Endothelial cell of umbilical vein (primary cell): ENCODE data around the gene TFAP2A. TPM values are rescaled to one million over a fixed set of nuclear protein-coding genes. Genes with fewer than 3 reads are reported as not detected.

Experiments used
- BruUV-seq: library from RNA; stranded (reverse); fragments of 400-500 nt; replicated peaks from 2 replicates; lab custom pipeline; 2021; lab: Mats Ljungman, UMichigan
- CTCF ChIA-PET: fragments of 300-600, 350-600 bp; sonication (Branson Sonifier 250); formaldehyde crosslinking; loops from one replicate; lab custom pipeline; 2021; ENCODE audit warnings: antibody characterized with exemption, inconsistent platforms; lab: Charles Lee
- POLR2A ChIA-PET: fragments of 300-600, 350-600 bp; sonication (Branson Sonifier 250); formaldehyde crosslinking; loops from one replicate; lab custom pipeline; 2021; ENCODE audit warnings: antibody characterized with exemption, inconsistent platforms; lab: Charles Lee
- DNase-seq: peaks from one replicate; pipeline ENCODE4 v3.0.0-alpha.2; 2011; ENCODE audit warnings: low read depth, low spot score
- FAIRE-seq: peaks from 2 replicates; lab custom pipeline; 2011; peaks lifted over from hg19 to GRCh38; lab: Jason Lieb, UNC
- H2AFZ ChIP-seq: 2 replicates; pipeline ENCODE4 v1.6.0; 2012; ENCODE audit warnings: low read depth, low read length, control low read depth, inconsistent platforms
- H3K27ac ChIP-seq: 2 replicates; pipeline ENCODE4 v1.5.1; 2011; ENCODE audit warnings: low read depth, mild to moderate bottlenecking, control low read depth, low read length, moderate library complexity; ENCODE audit not compliant: insufficient read depth
- H3K27me3 ChIP-seq, 2 experiments: 2 replicates each; pipeline versions ENCODE4 v1.6.0 to v1.6.1; 2011; ENCODE audit warnings: low read length in 2 of 2, mixed read lengths in 1 of 2; ENCODE audit not compliant: control insufficient read depth in 2 of 2, insufficient read depth in 2 of 2
- H3K36me3 ChIP-seq, 2 experiments: 2 replicates in 1 of 2; 3 replicates in 1 of 2; pipeline ENCODE4 v1.5.1; 2011; ENCODE audit warnings: low read length in 2 of 2, mild to moderate bottlenecking in 1 of 2, moderate library complexity in 1 of 2; ENCODE audit not compliant: control insufficient read depth in 2 of 2, insufficient read depth in 2 of 2; ENCODE audit errors: extremely low read depth in 1 of 2
- H3K4me1 ChIP-seq: 3 replicates; pipeline ENCODE4 v1.5.1; 2011; ENCODE audit warnings: mild to moderate bottlenecking, low read length; ENCODE audit not compliant: control insufficient read depth, insufficient read depth; ENCODE audit errors: extremely low read depth
- H3K4me2 ChIP-seq: 2 replicates; pipeline ENCODE4 v1.6.1; 2011; ENCODE audit warnings: low read length, control low read depth, mixed read lengths; ENCODE audit not compliant: insufficient read depth
- H3K4me3 ChIP-seq, 3 experiments: fragments of 200-600 bp in 1 of 3; sonication (generic), shearing (Covaris generic) in 1 of 3; replicated peaks in 1 of 3; 2 replicates each; pipeline ENCODE4 v1.5.1; 2011 to 2016; ENCODE audit warnings: control low read depth in 3 of 3, low read length in 3 of 3, mild to moderate bottlenecking in 2 of 3, inconsistent platforms in 1 of 3, low read depth in 1 of 3, moderate library complexity in 1 of 3; ENCODE audit not compliant: insufficient read depth in 1 of 3
- H3K79me2 ChIP-seq: 2 replicates; pipeline ENCODE4 v1.6.0; 2012; ENCODE audit warnings: low read length, inconsistent platforms; ENCODE audit not compliant: control insufficient read depth, insufficient read depth
- H3K9ac ChIP-seq: replicated peaks from 2 replicates; pipeline ENCODE3; 2011; ENCODE audit warnings: low read length, control low read depth; ENCODE audit not compliant: insufficient read depth; ENCODE audit errors: extremely low read depth
- H3K9me1 ChIP-seq: replicated peaks from 3 replicates; pipeline ENCODE4 v1.6.0; 2011; ENCODE audit warnings: mild to moderate bottlenecking, low read length; ENCODE audit not compliant: control insufficient read depth, insufficient read depth; ENCODE audit errors: extremely low read depth
- H3K9me3 ChIP-seq: replicated peaks from 2 replicates; pipeline ENCODE4 v1.5.1; 2012; ENCODE audit warnings: low read length, inconsistent platforms; ENCODE audit not compliant: control insufficient read depth, insufficient read depth
- H4K20me1 ChIP-seq: replicated peaks from 2 replicates; pipeline ENCODE3; 2011; ENCODE audit warnings: mild to moderate bottlenecking, low read length; ENCODE audit not compliant: control insufficient read depth, insufficient read depth; ENCODE audit errors: extremely low read depth
- CTCF ChIP-seq, 2 donors: IDR thresholded peaks; 1 replicate in 1 of 2; 2 replicates in 1 of 2; pipeline ENCODE4 v1.5.1; 2011; ENCODE audit warnings: low read length in 2 of 2, mild to moderate bottlenecking in 2 of 2, moderate library complexity in 2 of 2, control low read depth in 1 of 2, inconsistent platforms in 1 of 2, low read depth in 1 of 2; ENCODE audit not compliant: insufficient read depth in 1 of 2; ENCODE audit errors: extremely low read depth in 1 of 2
- EZH2 ChIP-seq: IDR thresholded peaks from 2 replicates; pipeline ENCODE4 v1.6.1; 2012; ENCODE audit warnings: borderline replicate concordance, low read depth, mild to moderate bottlenecking, moderate library complexity, low read length, inconsistent platforms; ENCODE audit not compliant: severe bottlenecking
- FOS ChIP-seq: IDR thresholded peaks from 2 replicates; pipeline ENCODE4 v1.6.1; 2011; ENCODE audit warnings: mild to moderate bottlenecking, low read length, moderate library complexity, borderline replicate concordance; ENCODE audit not compliant: insufficient read depth
- GATA2 ChIP-seq: IDR thresholded peaks from 2 replicates; pipeline ENCODE4 v1.7.0; 2011; ENCODE audit warnings: low read depth, mild to moderate bottlenecking, moderate library complexity, mixed read lengths, low read length; ENCODE audit not compliant: insufficient read length, insufficient read depth
- JUN ChIP-seq: IDR thresholded peaks from 2 replicates; pipeline ENCODE4 v1.6.1; 2011; ENCODE audit warnings: borderline replicate concordance, low read depth; ENCODE audit not compliant: insufficient read length, insufficient read depth
- MAX ChIP-seq: IDR thresholded peaks from 2 replicates; pipeline ENCODE4 v1.6.1; 2011; ENCODE audit not compliant: insufficient read depth, insufficient read length
- MYC ChIP-seq: IDR thresholded peaks from one replicate; pipeline ENCODE4 v1.6.1; 2011; ENCODE audit warnings: mild to moderate bottlenecking, low read depth, low read length
- POLR2A ChIP-seq: IDR thresholded peaks from 2 replicates; pipeline ENCODE4 v1.6.1; 2012; ENCODE audit warnings: low read depth, mild to moderate bottlenecking, control low read depth, low read length
- POLR2AphosphoS5 ChIP-seq: IDR thresholded peaks from 2 replicates; pipeline ENCODE4 v1.6.1; 2012; ENCODE audit warnings: low read depth, mild to moderate bottlenecking, control low read depth, low read length, moderate library complexity; ENCODE audit not compliant: insufficient read depth
- dilution Hi-C: fragments of 300-500 bp; cut with MboI; formaldehyde crosslinking; loops from one replicate; pipeline ENCODE4 v1.15.0; 2019; ENCODE audit warnings: low sequenced_read_pairs; ENCODE audit not compliant: extremely low pct_ligation_motif_present
- intact Hi-C: fragments of 100-400 bp; cut with micrococcal nuclease; formaldehyde crosslinking; loops from one replicate; pipeline ENCODE4 v1.10.0; 2022
- polyA plus RNA-seq, 4 experiments: library from polyadenylated mRNA; depleted of rRNA in 3 of 4; stranded (reverse) in 3 of 4; unstranded in 1 of 4; fragments of >200 nt; gene quantifications; 2 replicates each; pipeline versions ENCODE4 v1.2.1 to v1.2.3, GENCODE V29; 2011 to 2012; ENCODE audit warnings: missing spikeins in 1 of 4
- total RNA-seq: library from RNA; stranded (reverse); gene quantifications from 2 replicates; pipeline ENCODE4 v1.2.3, GENCODE V29; 2021

The TFAP2A gene
- total and polyA plus RNA-seq, 2 donors (not counting 3 experiments of a cell fraction or from before 2014, with no cell fraction given), result 0.06 TPM; not detected in 1

DNA sequence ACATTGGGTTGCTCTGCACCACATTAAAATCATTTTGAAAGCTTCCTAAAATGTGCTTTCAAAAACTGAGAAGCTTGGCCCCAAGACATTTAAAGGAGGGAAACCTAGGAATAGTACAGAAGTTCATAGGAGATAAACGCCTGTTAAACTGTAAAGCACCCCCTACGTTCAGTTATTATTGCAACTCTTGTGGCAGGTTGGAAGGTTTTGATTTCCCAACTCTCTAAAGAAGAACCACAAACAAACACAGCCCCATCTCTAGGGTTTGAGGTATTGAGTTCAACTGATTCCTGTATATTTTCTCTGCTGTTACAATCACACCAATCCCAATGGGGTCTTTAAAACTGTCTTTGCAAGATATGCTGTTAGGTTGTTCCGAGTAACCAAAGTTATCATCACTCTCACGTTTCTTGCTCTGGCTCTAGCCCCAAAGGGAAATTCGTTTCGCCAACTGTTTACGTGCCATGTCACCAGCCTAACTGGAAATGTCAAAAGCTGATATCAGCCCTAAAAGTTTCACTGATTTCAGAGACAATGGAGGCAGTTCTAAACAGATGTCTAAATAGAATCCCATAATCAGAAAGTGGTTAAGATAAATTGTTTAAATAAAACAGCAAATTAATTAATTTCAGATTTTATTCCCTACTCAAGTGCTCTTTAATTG is 12.1 kb downstream of the TFAP2A start:
- Histone ChIP-seq H2AFZ (no peak overlapping the region), H3K27ac (no peak overlapping the region), H3K9ac (no peak overlapping the region), H3K4me2 (no peak overlapping the region), H3K36me3 (no peaks in the 10 kb centered on the region), H3K4me1 (peaks cover 13% of the 10 kb centered on the region), H3K9me3 (no peaks in the 10 kb centered on the region), H3K79me2 (no peaks in the 10 kb centered on the region), H4K20me1 (no peaks in the 10 kb centered on the region), H3K27me3 (peaks cover 55 to 74% of the 10 kb centered on the region in 2 experiments), H3K9me1 (no peaks in the 10 kb centered on the region), H3K4me3 (no peak overlapping the region)
- DNase-seq (no peak), FAIRE-seq (no peak)
- ChIA-PET CTCF (interaction anchor here (1.1 kb wide), 1 partner anchor 1419 kb away, joined by 3 read pairs; no protein-coding TSS in a partner anchor), POLR2A (no interaction called here)
- intact Hi-C loops, result loop anchor here (5.0 kb wide), 1 partner anchor 1135 kb away; the partner anchor contains the start of gene TMEM170B
- TF ChIP-seq POLR2AphosphoS5 (no peak), POLR2A (no peak), MAX (no peak), JUN (no peak), FOS (no peak), GATA2 (no peak), EZH2 (no peak), CTCF (IDR thresholded peaks at IDR 0.05; ENCODE audit: extremely low read depth in 1 of 2, insufficient read depth in 1 of 2, low read depth in 1 of 2, low read length in 2 of 2) (no peak), MYC (no peak)
- dilution Hi-C loops, result no loop called here
- no TSS peak for BruUV-seq
